HS-5 (cell line): ENCODE data around the gene UQCRC2.
"Not testable (repeated sequence)": the region's sequence is repeated elsewhere in the genome, so short reads cannot be mapped to it uniquely, and the experiment has no call there.

ENCODE experiments used
- DNase-seq: peaks from one replicate; pipeline ENCODE4 v3.0.0-alpha.2; 2012; ENCODE audit warnings: low read depth

The UQCRC2 gene

DNA sequence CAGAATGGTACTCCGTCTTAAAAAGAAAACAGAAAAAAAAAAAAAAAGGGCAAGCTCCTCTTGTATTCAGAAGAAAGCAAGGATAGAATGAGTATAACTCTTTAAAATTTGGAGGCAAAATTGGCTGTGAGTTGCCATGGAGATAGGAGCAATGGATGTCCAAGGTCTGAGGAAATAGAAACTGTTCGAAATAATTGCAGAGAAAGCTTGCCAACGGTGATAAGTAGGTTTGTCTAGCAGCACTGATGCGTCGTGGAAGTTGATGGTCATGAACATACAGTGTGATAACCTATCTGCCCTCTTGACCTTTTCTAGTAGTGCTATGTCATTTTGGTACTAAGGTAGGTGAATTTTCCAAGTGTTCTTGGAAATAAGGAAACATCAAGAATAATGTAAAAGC lies 57.7 kb downstream of the UQCRC2 start:
- no peak for DNase-seq

DNA sequence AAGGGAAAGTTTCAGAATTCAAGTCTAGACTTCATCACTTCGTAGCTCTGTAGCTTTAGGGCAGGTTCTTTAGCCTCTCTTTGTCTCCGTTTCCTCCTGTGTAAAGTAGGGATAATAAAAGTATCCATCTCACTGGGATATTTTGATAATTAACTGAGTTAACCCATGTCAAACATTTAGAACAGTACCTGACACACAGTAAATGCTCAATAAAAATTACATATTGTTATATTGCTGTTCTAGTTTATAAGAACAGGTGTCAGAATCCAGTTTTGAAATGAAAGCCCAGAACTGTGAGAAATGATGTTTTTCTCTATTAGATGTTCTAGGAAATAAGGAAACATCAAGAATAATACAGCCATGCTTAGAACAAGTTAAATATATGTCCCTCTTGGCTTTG lies 59.1 kb downstream of the UQCRC2 start:
- no peak for DNase-seq

DNA sequence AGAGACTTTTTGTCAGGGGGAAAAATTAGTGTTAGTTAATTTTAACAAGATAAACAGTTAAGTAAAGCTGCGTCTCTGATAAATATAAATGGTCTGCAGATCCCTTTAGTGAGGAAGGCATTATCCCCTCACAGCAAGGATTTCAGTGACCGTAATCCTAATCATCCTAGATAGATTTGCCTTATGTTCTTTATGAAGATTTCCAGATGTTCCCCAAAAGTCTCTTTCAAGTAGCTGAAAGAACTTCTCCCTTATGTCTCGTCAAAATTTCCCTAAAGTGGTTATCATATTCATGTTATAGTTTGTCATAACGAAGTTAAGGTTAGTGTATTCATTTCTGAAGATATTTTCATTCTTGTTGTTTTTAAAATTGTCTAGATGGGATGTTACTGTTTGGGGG lies 60.3 kb downstream of the UQCRC2 start:
- no peak for DNase-seq

DNA sequence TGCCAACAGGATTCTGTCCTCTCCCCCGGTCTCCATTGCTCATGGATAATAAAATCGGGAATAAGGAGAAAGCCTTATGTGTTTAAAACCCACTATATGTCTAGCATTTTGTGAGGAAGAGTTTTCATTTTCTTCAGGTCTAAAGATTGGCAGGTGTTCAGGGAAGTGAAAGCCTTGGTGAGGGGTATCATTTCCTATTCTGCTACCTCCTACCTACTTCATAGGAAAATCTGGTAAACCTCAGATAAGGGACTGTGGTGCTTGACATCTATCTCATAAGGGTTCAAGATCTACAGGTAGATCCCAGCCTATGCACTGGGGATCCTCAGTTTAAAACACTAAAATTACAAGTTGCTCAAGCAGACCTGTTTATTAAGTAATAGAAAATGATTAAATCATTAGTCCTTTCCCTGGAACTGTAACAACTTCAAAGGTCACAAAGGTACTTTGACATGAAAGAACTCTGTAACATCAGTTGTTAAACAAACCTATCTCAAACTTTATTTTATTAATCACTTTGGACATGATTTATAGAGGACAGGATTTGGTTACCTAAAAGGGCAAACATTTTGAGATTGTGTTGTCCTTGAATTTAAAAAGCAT lies 61.2 kb downstream of the UQCRC2 start:
- DNase-seq: no peak

DNA sequence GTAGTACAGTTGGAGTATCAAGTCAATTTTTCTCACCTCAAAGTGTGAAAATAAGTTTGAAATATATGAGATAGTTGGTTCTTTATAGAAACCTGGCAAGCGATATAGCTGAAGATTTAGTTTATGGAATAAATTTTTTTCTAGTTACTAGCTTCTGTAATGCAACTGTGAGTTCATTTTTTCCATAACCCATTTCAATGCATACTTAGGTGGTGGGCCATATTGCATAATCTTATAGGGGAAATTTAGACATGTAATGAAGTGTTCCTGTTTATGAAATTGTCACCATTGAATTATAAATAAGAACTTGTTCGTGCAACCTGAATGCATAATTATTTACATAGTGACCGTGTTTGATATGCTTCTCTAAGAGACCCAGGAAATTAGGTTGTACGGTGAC lies 63.8 kb downstream of the UQCRC2 start:
- no peak for DNase-seq

DNA sequence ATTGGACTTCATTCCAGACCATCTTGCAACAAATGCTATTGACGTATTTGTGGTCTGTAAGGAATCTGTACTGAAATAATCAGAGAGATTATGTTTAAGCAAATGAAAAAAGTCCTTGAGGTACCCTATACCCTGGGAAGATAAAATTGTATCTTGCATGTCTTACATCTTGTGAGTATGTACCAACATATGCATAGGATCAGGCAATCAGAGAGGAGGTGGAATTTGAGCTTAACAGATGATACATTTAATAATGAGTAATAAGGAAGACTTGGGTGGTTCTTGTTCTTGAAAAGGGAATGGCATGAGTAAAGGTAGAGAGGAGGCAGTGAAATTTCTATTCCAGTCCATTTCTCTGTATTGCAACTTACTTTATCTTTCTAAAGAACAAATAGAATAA lies 65.4 kb downstream of the UQCRC2 start:
- DNase-seq: no peak

DNA sequence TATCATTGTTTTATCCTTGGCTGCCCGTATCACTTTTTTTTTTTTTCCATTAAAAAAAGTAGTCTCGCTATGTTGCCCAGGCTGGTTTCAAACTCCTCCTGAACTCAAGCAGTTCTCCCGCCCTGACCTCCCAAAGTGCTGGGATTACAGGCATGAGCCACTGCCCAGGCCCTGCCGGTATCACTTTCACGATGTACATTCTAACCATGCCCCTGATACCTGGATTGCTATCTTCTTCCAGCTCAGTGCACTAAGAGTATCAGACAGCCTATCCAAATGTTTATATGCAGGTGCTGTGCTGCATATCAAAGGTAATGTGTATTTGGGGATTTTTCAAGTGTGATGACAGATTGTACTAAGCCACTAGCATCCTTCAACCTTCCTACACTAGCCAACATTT lies 69.0 kb downstream of the UQCRC2 start:
- no peak for DNase-seq

DNA sequence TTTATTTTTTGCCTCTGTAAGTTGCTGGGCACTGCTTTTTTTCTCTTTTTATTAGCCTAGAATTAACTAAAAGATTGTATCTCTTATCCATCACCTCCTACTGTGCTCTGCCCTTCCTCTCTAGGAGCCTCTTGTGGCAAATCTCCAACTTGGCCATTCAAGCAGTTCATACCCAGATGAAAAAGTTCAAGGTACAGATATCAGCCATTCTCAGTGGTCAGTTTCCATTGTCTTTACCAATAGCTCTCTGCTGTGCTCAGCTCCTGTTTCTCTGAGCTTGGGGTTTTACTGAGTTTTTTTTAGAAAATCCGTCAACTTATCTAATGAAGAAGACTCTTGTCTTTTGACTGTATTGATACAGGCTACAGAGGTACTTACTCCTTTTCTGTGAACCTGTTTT lies 70.3 kb downstream of the UQCRC2 start:
- no peak for DNase-seq

DNA sequence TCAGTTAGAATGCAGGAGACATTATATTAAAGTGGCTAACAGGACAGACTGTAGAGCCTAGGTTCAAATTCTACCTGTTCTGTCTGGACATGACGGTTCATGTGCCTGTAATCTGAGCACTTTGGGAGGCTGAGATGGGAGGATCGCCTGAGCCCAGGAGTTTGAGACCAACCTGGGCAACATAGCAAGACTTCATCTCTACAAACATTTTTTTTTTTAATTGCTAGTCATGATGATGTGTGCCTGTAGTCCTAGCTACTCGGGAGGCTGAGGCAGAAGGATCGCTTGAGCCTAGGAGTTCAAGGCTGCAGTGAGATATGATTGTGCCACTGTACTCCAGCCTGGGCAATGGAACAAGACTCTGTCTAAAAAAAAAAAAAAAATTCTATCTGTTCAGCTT lies 71.6 kb downstream of the UQCRC2 start:
- DNase-seq: not testable (repeated sequence)

DNA sequence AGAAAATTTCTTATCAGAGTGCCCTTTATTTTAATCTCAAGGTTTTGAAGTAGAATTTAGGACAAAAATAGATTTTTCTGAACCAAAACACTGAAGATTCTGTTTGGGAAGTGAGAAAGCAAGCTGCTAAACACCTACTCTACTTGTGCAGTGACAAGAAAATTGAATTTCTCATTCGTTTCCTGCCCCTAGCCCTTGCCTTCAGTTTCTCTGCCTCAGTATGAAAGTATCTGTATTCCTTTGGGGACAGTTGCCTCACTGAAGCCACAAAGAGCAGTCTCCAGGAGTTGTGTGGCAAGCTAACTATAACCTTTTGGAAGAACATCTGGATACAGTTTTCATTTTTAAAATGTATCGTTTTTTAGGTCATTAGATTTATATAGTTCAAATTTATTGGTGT lies 74.5 kb downstream of the UQCRC2 start:
- DNase-seq: no peak

DNA sequence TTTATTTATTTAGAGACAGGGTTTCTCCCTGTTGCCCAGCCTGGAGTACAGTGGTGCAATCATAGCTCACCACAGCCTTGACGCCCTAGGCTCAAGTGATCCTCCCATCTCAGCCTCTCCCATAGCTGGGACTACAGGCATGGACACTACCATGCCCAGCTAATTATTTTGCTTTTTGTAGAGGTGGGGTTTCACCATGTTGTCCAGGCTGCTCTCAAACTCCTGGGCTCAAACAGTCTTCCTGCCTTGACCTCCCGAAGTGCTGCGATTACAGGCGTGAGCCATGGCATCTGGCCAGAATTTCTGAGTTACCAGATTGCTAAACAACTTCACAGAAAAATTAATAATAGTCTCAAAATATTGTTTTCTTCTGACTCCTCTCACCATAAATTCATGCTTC lies 76.5 kb downstream of the UQCRC2 start:
- no peak for DNase-seq

DNA sequence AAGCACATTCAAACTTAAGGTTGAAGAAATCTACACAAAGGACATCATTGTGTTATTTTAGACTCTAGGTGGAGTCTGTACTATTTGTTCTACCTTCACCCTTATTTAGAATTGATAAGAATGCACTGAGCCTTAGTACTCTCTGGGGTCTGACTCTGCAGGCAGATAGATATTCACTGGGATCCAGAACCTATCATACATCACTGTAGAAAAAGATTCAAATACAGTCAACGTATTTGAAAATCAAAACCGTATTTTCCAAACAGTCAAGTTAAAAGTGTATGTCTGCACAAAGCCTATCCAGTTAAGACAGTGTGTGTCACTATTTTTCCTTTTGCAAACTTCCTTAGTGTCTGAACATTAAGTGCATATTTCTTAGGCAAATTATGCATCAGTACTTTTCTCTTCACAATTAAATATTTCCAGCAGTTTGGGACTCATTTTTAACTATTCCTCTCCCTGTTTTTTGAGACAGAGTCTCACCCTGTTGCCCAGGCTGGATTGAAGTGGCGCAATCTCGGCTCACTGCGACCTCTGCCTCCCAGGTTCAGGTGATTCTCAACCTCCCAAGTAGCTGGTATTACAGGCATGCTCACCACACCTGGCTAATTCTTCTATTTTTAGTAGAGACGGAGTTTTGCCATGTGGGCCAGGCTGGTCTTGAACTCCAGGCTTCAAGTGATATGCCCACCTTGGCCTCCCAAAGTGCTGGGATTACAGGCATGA lies 77.1 kb downstream of the UQCRC2 start:
- DNase-seq: no peak

DNA sequence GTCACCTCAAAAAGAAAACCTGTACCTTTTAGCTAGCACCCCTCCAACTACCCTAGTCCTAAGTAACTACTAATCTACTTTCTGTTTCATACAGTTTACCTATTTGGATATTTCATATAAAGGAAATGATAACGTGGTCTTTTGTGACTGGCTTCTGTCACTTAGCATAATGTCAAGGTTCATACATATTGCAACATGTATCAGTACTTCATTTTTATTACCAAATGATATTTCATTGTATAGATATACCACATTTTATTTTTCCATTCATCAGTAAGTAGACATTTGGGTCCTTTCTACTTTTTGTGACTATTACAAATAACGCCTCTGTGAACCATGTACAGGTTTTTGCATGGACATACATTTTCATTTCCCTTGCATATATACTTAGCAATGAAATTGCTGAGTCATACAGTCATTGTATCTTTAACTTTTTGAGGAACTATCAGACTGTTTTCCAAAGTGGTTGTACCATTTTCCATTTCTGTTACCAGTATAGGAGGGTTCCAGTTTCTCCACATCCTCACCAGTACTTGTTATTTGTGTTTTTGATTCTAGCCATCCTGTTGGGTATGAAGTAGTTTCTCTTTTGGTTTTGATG lies 78.4 kb downstream of the UQCRC2 start:
- DNase-seq: no peak
